ENCODE results near the gene RAD17.
"Not testable (repeated sequence)": the region's sequence is repeated elsewhere in the genome, so short reads cannot be mapped to it uniquely, and the experiment has no call there.

Gene RAD17

GRCh38 chr5:69404659-69405330 lies 35.2 kb downstream of the RAD17 start:
- H3K9me3 ChIP-seq (ENCODE audit: control insufficient read depth in 2 of 2, low read length in 2 of 2): no peaks in the 10 kb centered on the region
- no peak overlapping the region for H3K4me3 ChIP-seq (ENCODE audit: low read length in 2 of 2)
- no peaks in the 10 kb centered on the region for H3K27me3 ChIP-seq (ENCODE audit: control insufficient read depth in 1 of 2, insufficient read depth in 2 of 2, low read length in 2 of 2)
- H3K36me3 ChIP-seq (ENCODE audit: control insufficient read depth in 2 of 2, insufficient read depth in 2 of 2, low read length in 2 of 2): peaks cover 10 to 14% of the 10 kb centered on the region in 2 donors
- no peak overlapping the region for H3K9ac ChIP-seq (ENCODE audit: low read length in 2 of 2)
- no peaks in the 10 kb centered on the region for H3K4me1 ChIP-seq (ENCODE audit: control insufficient read depth, insufficient read depth, low read length)
- H3K27ac ChIP-seq (ENCODE audit: low read length): no peak overlapping the region

- Histone ChIP-seq H3K9ac (ENCODE audit: low read length in 2 of 2) (peak within 1 kb of the TSS in 1 of 2 donors; percentile 27), H3K4me3 (ENCODE audit: low read length in 2 of 2) (peak within 1 kb of the TSS; percentile 40 to 74), H3K27me3 (ENCODE audit: control insufficient read depth in 1 of 2, insufficient read depth in 2 of 2, low read length in 2 of 2) (no peaks in the 10 kb centered on the region), H3K27ac (ENCODE audit: low read length) (no peak within 1 kb of the TSS), H3K4me1 (ENCODE audit: control insufficient read depth, insufficient read depth, low read length) (peaks cover 4% of the 10 kb centered on the region), H3K9me3 (ENCODE audit: control insufficient read depth in 2 of 2, low read length in 2 of 2) (no peaks in the 10 kb centered on the region), H3K36me3 (ENCODE audit: control insufficient read depth in 2 of 2, insufficient read depth in 2 of 2, low read length in 2 of 2) (peaks cover 3 to 5% of the 10 kb centered on the region in 2 donors)
These were observed 45.4 kb downstream of the RAD17 start, which contains the start of gene MARVELD2 for GRCh38 chr5:69414885-69415583. Gene MARVELD2 (plus strand): TSS chr5:69415116. CDS start chr5:69419386, 4,270 bp downstream.

GRCh38 chr5:69415584-69415958 lies 46.0 kb downstream of the RAD17 start:
- no peak overlapping the region for H3K9ac ChIP-seq (ENCODE audit: low read length in 2 of 2)
- no peak overlapping the region for H3K27ac ChIP-seq (ENCODE audit: low read length)

GRCh38 chr5:69416180-69416579 lies 46.6 kb downstream of the RAD17 start:
- peaks cover 4% of the 10 kb centered on the region for H3K4me1 ChIP-seq (ENCODE audit: control insufficient read depth, insufficient read depth, low read length)
- H3K27ac ChIP-seq (ENCODE audit: low read length): no peak overlapping the region
- H3K27me3 ChIP-seq (ENCODE audit: control insufficient read depth in 1 of 2, insufficient read depth in 2 of 2, low read length in 2 of 2): no peaks in the 10 kb centered on the region
- no peak overlapping the region for H3K4me3 ChIP-seq (ENCODE audit: low read length in 2 of 2)
- no peak overlapping the region for H3K9ac ChIP-seq (ENCODE audit: low read length in 2 of 2)
- no peaks in the 10 kb centered on the region for H3K9me3 ChIP-seq (ENCODE audit: control insufficient read depth in 2 of 2, low read length in 2 of 2)
- peaks cover 3 to 5% of the 10 kb centered on the region in 2 donors for H3K36me3 ChIP-seq (ENCODE audit: control insufficient read depth in 2 of 2, insufficient read depth in 2 of 2, low read length in 2 of 2)

More at GRCh38 chr5:69415584-69415958, 46.0 kb downstream of the RAD17 start:
- Histone ChIP-seq H3K9me3 (ENCODE audit: control insufficient read depth in 2 of 2, low read length in 2 of 2) (no peaks in the 10 kb centered on the region), H3K27me3 (ENCODE audit: control insufficient read depth in 1 of 2, insufficient read depth in 2 of 2, low read length in 2 of 2) (no peaks in the 10 kb centered on the region), H3K36me3 (ENCODE audit: control insufficient read depth in 2 of 2, insufficient read depth in 2 of 2, low read length in 2 of 2) (peaks cover 3 to 5% of the 10 kb centered on the region in 2 donors), H3K4me1 (ENCODE audit: control insufficient read depth, insufficient read depth, low read length) (peaks cover 4% of the 10 kb centered on the region), H3K4me3 (ENCODE audit: low read length in 2 of 2) (peak overlapping the region; percentile 40 to 74)

GRCh38 chr5:69416699-69417098 lies 47.1 kb downstream of the RAD17 start:
- Histone ChIP-seq H3K9me3 (ENCODE audit: control insufficient read depth in 2 of 2, low read length in 2 of 2) (no peaks in the 10 kb centered on the region), H3K4me3 (ENCODE audit: low read length in 2 of 2) (no peak overlapping the region), H3K9ac (ENCODE audit: low read length in 2 of 2) (no peak overlapping the region), H3K4me1 (ENCODE audit: control insufficient read depth, insufficient read depth, low read length) (peaks cover 4% of the 10 kb centered on the region), H3K36me3 (ENCODE audit: control insufficient read depth in 2 of 2, insufficient read depth in 2 of 2, low read length in 2 of 2) (peaks cover 0 to 3% of the 10 kb centered on the region in 2 donors), H3K27me3 (ENCODE audit: control insufficient read depth in 1 of 2, insufficient read depth in 2 of 2, low read length in 2 of 2) (no peaks in the 10 kb centered on the region), H3K27ac (ENCODE audit: low read length) (no peak overlapping the region)

- H3K36me3 ChIP-seq (ENCODE audit: control insufficient read depth in 2 of 2, insufficient read depth in 2 of 2, low read length in 2 of 2): peaks cover 0 to 3% of the 10 kb centered on the region in 2 donors
- H3K9me3 ChIP-seq (ENCODE audit: control insufficient read depth in 2 of 2, low read length in 2 of 2): no peaks in the 10 kb centered on the region
- no peak overlapping the region for H3K4me3 ChIP-seq (ENCODE audit: low read length in 2 of 2)
- no peaks in the 10 kb centered on the region for H3K27me3 ChIP-seq (ENCODE audit: control insufficient read depth in 1 of 2, insufficient read depth in 2 of 2, low read length in 2 of 2)
- peaks cover 4% of the 10 kb centered on the region for H3K4me1 ChIP-seq (ENCODE audit: control insufficient read depth, insufficient read depth, low read length)
- no peak overlapping the region for H3K27ac ChIP-seq (ENCODE audit: low read length)
- H3K9ac ChIP-seq (ENCODE audit: low read length in 2 of 2): no peak overlapping the region
These were observed 48.9 kb downstream of the RAD17 start for GRCh38 chr5:69418554-69418953.

GRCh38 chr5:69431424-69432303 lies 62.0 kb downstream of the RAD17 start:
- Histone ChIP-seq H3K9ac (ENCODE audit: low read length in 2 of 2) (no peak overlapping the region), H3K36me3 (ENCODE audit: control insufficient read depth in 2 of 2, insufficient read depth in 2 of 2, low read length in 2 of 2) (no peaks in the 10 kb centered on the region), H3K4me3 (ENCODE audit: low read length in 2 of 2) (no peak overlapping the region), H3K4me1 (ENCODE audit: control insufficient read depth, insufficient read depth, low read length) (no peaks in the 10 kb centered on the region), H3K27me3 (ENCODE audit: control insufficient read depth in 1 of 2, insufficient read depth in 2 of 2, low read length in 2 of 2) (no peaks in the 10 kb centered on the region), H3K27ac (ENCODE audit: low read length) (no peak overlapping the region), H3K9me3 (ENCODE audit: control insufficient read depth in 2 of 2, low read length in 2 of 2) (no peaks in the 10 kb centered on the region)

- Histone ChIP-seq H3K9ac (ENCODE audit: low read length in 2 of 2) (no peak overlapping the region), H3K27ac (ENCODE audit: low read length) (no peak overlapping the region), H3K4me1 (ENCODE audit: control insufficient read depth, insufficient read depth, low read length) (no peaks in the 10 kb centered on the region), H3K4me3 (ENCODE audit: low read length in 2 of 2) (no peak overlapping the region), H3K9me3 (ENCODE audit: control insufficient read depth in 2 of 2, low read length in 2 of 2) (no peaks in the 10 kb centered on the region), H3K27me3 (ENCODE audit: control insufficient read depth in 1 of 2, insufficient read depth in 2 of 2, low read length in 2 of 2) (no peaks in the 10 kb centered on the region), H3K36me3 (ENCODE audit: control insufficient read depth in 2 of 2, insufficient read depth in 2 of 2, low read length in 2 of 2) (no peaks in the 10 kb centered on the region)
These were observed 63.0 kb downstream of the RAD17 start for GRCh38 chr5:69432412-69433206.

- not testable (repeated sequence) for H3K9me3 ChIP-seq (ENCODE audit: control insufficient read depth in 2 of 2, low read length in 2 of 2); H3K36me3 ChIP-seq (ENCODE audit: control insufficient read depth in 2 of 2, insufficient read depth in 2 of 2, low read length in 2 of 2); H3K4me1 ChIP-seq (ENCODE audit: control insufficient read depth, insufficient read depth, low read length); H3K27ac ChIP-seq (ENCODE audit: low read length); H3K4me3 ChIP-seq (ENCODE audit: low read length in 2 of 2); H3K27me3 ChIP-seq (ENCODE audit: control insufficient read depth in 1 of 2, insufficient read depth in 2 of 2, low read length in 2 of 2); H3K9ac ChIP-seq (ENCODE audit: low read length in 2 of 2)
These were observed 65.8 kb downstream of the RAD17 start for GRCh38 chr5:69435276-69435884.
